Measurements from ENCODE around the gene TGM1.
"Not testable (repeated sequence)": the region's sequence is repeated elsewhere in the genome, so short reads cannot be mapped to it uniquely, and the experiment has no call there.

Gene TGM1

GRCh38 chr14:24219521-24219920, 43.5 kb downstream of the TGM1 start:
- H3K79me2 ChIP-seq (ENCODE audit: low read length) = peaks cover 5% of the 10 kb centered on the region

GRCh38 chr14:24219080-24219479, 43.9 kb downstream of the TGM1 start:
- H3K9ac ChIP-seq (ENCODE audit: low read length) = no peak overlapping the region

More at GRCh38 chr14:24219521-24219920, 43.5 kb downstream of the TGM1 start:
- no peak for DNase-seq
- Histone ChIP-seq H3K27me3 (replicated peaks; ENCODE audit: insufficient read depth, low read length) (no peaks in the 10 kb centered on the region), H4K20me1 (ENCODE audit: insufficient read depth, low read length) (no peaks in the 10 kb centered on the region), H3K36me3 (replicated peaks; ENCODE audit: insufficient read depth, low read length) (no peaks in the 10 kb centered on the region), H3F3A (ENCODE audit: insufficient read depth, low read length) (peaks cover 15% of the 10 kb centered on the region), H3K9ac (ENCODE audit: low read length) (no peak overlapping the region), H3K9me3 (replicated peaks; ENCODE audit: insufficient read depth, low read length) (no peaks in the 10 kb centered on the region), H3K9me2 (replicated peaks; ENCODE audit: insufficient read depth, low read length) (no peaks in the 10 kb centered on the region), H2AFZ (ENCODE audit: low read length) (no peak overlapping the region), H3K4me2 (ENCODE audit: low read depth, low read length) (no peak overlapping the region), H3K27ac (ENCODE audit: low read length) (no peak overlapping the region), H3K4me3 (ENCODE audit: low read length) (no peak overlapping the region), H3K4me1 (ENCODE audit: low read length) (peaks cover 7% of the 10 kb centered on the region)
- no peak for TF ChIP-seq EZH2phosphoT487 (IDR thresholded peaks at IDR 0.05; ENCODE audit: low read length)
- no peak for TF ChIP-seq EZH2 (optimal IDR thresholded peaks at IDR 0.05; ENCODE audit: low read depth, low read length)

GRCh38 chr14:24216876-24217275, 46.1 kb downstream of the TGM1 start:
- not testable (repeated sequence) for H3K79me2 ChIP-seq (ENCODE audit: low read length); H3K27me3 ChIP-seq (replicated peaks; ENCODE audit: insufficient read depth, low read length); H3K36me3 ChIP-seq (replicated peaks; ENCODE audit: insufficient read depth, low read length); H3K4me2 ChIP-seq (ENCODE audit: low read depth, low read length); H3K9me2 ChIP-seq (replicated peaks; ENCODE audit: insufficient read depth, low read length); H4K20me1 ChIP-seq (ENCODE audit: insufficient read depth, low read length); H3K4me3 ChIP-seq (ENCODE audit: low read length); H3K27ac ChIP-seq (ENCODE audit: low read length); H3K9me3 ChIP-seq (replicated peaks; ENCODE audit: insufficient read depth, low read length); H3K9ac ChIP-seq (ENCODE audit: low read length); H2AFZ ChIP-seq (ENCODE audit: low read length); DNase-seq
- H3K4me1 ChIP-seq (ENCODE audit: low read length) = peaks cover 17% of the 10 kb centered on the region
- H3F3A ChIP-seq (ENCODE audit: insufficient read depth, low read length) = peaks cover 25% of the 10 kb centered on the region

More at GRCh38 chr14:24219080-24219479, 43.9 kb downstream of the TGM1 start:
- TF ChIP-seq EZH2 (optimal IDR thresholded peaks at IDR 0.05; ENCODE audit: low read depth, low read length) (no peak), EZH2phosphoT487 (IDR thresholded peaks at IDR 0.05; ENCODE audit: low read length) (no peak), CTCF (IDR thresholded peaks at IDR 0.05; ENCODE audit: low read length) (no peak)
- no peak overlapping the region for H3K4me2 ChIP-seq (ENCODE audit: low read depth, low read length)
- no peaks in the 10 kb centered on the region for H4K20me1 ChIP-seq (ENCODE audit: insufficient read depth, low read length)
- H3F3A ChIP-seq (ENCODE audit: insufficient read depth, low read length) = peaks cover 19% of the 10 kb centered on the region
- no peaks in the 10 kb centered on the region for H3K9me2 ChIP-seq (replicated peaks; ENCODE audit: insufficient read depth, low read length)
- no peaks in the 10 kb centered on the region for H3K9me3 ChIP-seq (replicated peaks; ENCODE audit: insufficient read depth, low read length)
- no peak for DNase-seq
- H3K27ac ChIP-seq (ENCODE audit: low read length) = no peak overlapping the region
- no peaks in the 10 kb centered on the region for H3K36me3 ChIP-seq (replicated peaks; ENCODE audit: insufficient read depth, low read length)
- H3K4me3 ChIP-seq (ENCODE audit: low read length) = no peak overlapping the region
- no peaks in the 10 kb centered on the region for H3K27me3 ChIP-seq (replicated peaks; ENCODE audit: insufficient read depth, low read length)
- peaks cover 3% of the 10 kb centered on the region; the same call in 1 of the 2 replicates for H3K79me2 ChIP-seq (ENCODE audit: low read length)
- no peak overlapping the region for H2AFZ ChIP-seq (ENCODE audit: low read length)
- peaks cover 11% of the 10 kb centered on the region for H3K4me1 ChIP-seq (ENCODE audit: low read length)

GRCh38 chr14:24216345-24216699, 46.7 kb downstream of the TGM1 start:
- Histone ChIP-seq H3K4me1 (ENCODE audit: low read length) (peaks cover 17% of the 10 kb centered on the region), H3K9me2 (replicated peaks; ENCODE audit: insufficient read depth, low read length) (no peaks in the 10 kb centered on the region), H4K20me1 (ENCODE audit: insufficient read depth, low read length) (no peaks in the 10 kb centered on the region), H3K4me2 (ENCODE audit: low read depth, low read length) (peak overlapping the region; percentile 13; the same call in 1 of the 2 replicates), H3K27ac (ENCODE audit: low read length) (no peak overlapping the region), H3F3A (ENCODE audit: insufficient read depth, low read length) (peaks cover 25% of the 10 kb centered on the region), H3K4me3 (ENCODE audit: low read length) (no peak overlapping the region), H2AFZ (ENCODE audit: low read length) (no peak overlapping the region), H3K9me3 (replicated peaks; ENCODE audit: insufficient read depth, low read length) (no peaks in the 10 kb centered on the region), H3K9ac (ENCODE audit: low read length) (no peak overlapping the region), H3K36me3 (replicated peaks; ENCODE audit: insufficient read depth, low read length) (no peaks in the 10 kb centered on the region), H3K27me3 (replicated peaks; ENCODE audit: insufficient read depth, low read length) (no peaks in the 10 kb centered on the region), H3K79me2 (ENCODE audit: low read length) (peaks cover 4% of the 10 kb centered on the region)
- DNase-seq = no peak
- TF ChIP-seq CTCF (IDR thresholded peaks at IDR 0.05; ENCODE audit: low read length) (no peak), EZH2 (optimal IDR thresholded peaks at IDR 0.05; ENCODE audit: low read depth, low read length) (no peak), EZH2phosphoT487 (IDR thresholded peaks at IDR 0.05; ENCODE audit: low read length) (no peak)
